Measurements from ENCODE around the gene CA5A. TPM values are rescaled to one million over a fixed set of nuclear protein-coding genes. Genes with fewer than 3 reads are reported as not detected.

Gene CA5A
- total RNA-seq, 2 experiments from 2014 or later = not detected

GRCh38 chr16:87926246-87927194 lies 9.8 kb downstream of the CA5A start:
- no peaks in the 10 kb centered on the region for H3K36me3 ChIP-seq (ENCODE audit: insufficient read depth, low read length)
- Mint-ChIP-seq H3K27ac (no peak overlapping the region), H3K36me3 (ENCODE audit: low read depth) (no peaks in the 10 kb centered on the region), H3K9me3 (no peaks in the 10 kb centered on the region), H3K4me3 (peak overlapping the region; percentile 39), H3K4me1 (ENCODE audit: low read depth) (peaks cover 7% of the 10 kb centered on the region), H3K27me3 (no peaks in the 10 kb centered on the region)
- TF ChIP-seq CTCF (IDR thresholded peaks at IDR 0.05) = no peak
- H3K4me1 ChIP-seq (ENCODE audit: insufficient read depth, low read length) = peaks cover 6% of the 10 kb centered on the region
- no peak overlapping the region for H3K4me3 ChIP-seq (ENCODE audit: low read length)
- DNase-seq = peak in 3 of 14 experiments; percentile 6 to 34 (median 23)
- H3K27ac ChIP-seq (ENCODE audit: low read depth in 1 of 2, low read length in 2 of 2) = no peak overlapping the region
- ChIA-PET CTCF (no interaction called here), POLR2A (no interaction called here)
- no peaks in the 10 kb centered on the region for H3K27me3 ChIP-seq (ENCODE audit: control insufficient read depth in 1 of 2, insufficient read depth in 2 of 2, low read length in 2 of 2)
- intact Hi-C loops (cut with DNase I, micrococcal nuclease) = no loop called here
- H3K9me3 ChIP-seq (ENCODE audit: control insufficient read depth in 1 of 2, insufficient read depth in 1 of 2, low read length in 2 of 2) = peaks cover 0 to 4% of the 10 kb centered on the region in 2 experiments
- ATAC-seq (ENCODE audit: poor library complexity) = no peak

- Histone ChIP-seq H3K4me3 (ENCODE audit: low read length) (no peak overlapping the region), H3K9me3 (ENCODE audit: control insufficient read depth in 1 of 2, insufficient read depth in 1 of 2, low read length in 2 of 2) (peaks cover 0 to 4% of the 10 kb centered on the region in 2 experiments)
- no peak overlapping the region for H3K4me3 Mint-ChIP-seq
Observed at GRCh38 chr16:87924811-87925670, 11.3 kb downstream of the CA5A start.

More at GRCh38 chr16:87924811-87925670, 11.3 kb downstream of the CA5A start:
- ChIA-PET CTCF (interaction anchor here (0.6 kb wide), 1 partner anchor 488 kb away, joined by 3 read pairs; no protein-coding TSS in a partner anchor), POLR2A (no interaction called here)
- Mint-ChIP-seq H3K27me3 (no peaks in the 10 kb centered on the region), H3K4me1 (ENCODE audit: low read depth) (peaks cover 7% of the 10 kb centered on the region), H3K27ac (no peak overlapping the region), H3K36me3 (ENCODE audit: low read depth) (no peaks in the 10 kb centered on the region), H3K9me3 (no peaks in the 10 kb centered on the region)
- intact Hi-C loops (cut with DNase I, micrococcal nuclease) = no loop called here
- Histone ChIP-seq H3K36me3 (ENCODE audit: insufficient read depth, low read length) (no peaks in the 10 kb centered on the region), H3K4me1 (ENCODE audit: insufficient read depth, low read length) (peaks cover 6% of the 10 kb centered on the region), H3K27ac (ENCODE audit: low read depth in 1 of 2, low read length in 2 of 2) (no peak overlapping the region), H3K27me3 (ENCODE audit: control insufficient read depth in 1 of 2, insufficient read depth in 2 of 2, low read length in 2 of 2) (no peaks in the 10 kb centered on the region)
- ATAC-seq (ENCODE audit: poor library complexity) = no peak
- no peak for DNase-seq
- TF ChIP-seq CTCF (IDR thresholded peaks at IDR 0.05) = no peak

All from CD4-positive, alpha-beta T cell (primary cell).